OCI-LY7 (cell line): ENCODE data around the gene TACC3. TPM values are rescaled to one million over a fixed set of nuclear protein-coding genes. Genes with fewer than 3 reads are reported as not detected.

Experiments
- BruUV-seq: library from RNA; stranded (reverse); fragments of 400-500 nt; replicated peaks from 2 replicates; lab custom pipeline; 2021; lab: Mats Ljungman, UMichigan
- CTCF ChIA-PET: fragments of 300-600 bp; sonication (Branson Sonifier 250); formaldehyde crosslinking; loops from one replicate; lab custom pipeline; 2022; ENCODE audit warnings: antibody characterized with exemption; ENCODE audit not compliant: unreplicated experiment; lab: Charles Lee
- POLR2A ChIA-PET: fragments of 300-600 bp; sonication (Branson Sonifier 250); formaldehyde crosslinking; loops from one replicate; lab custom pipeline; 2022; ENCODE audit warnings: antibody characterized with exemption; lab: Charles Lee
- DNase-seq: peaks from one replicate; pipeline ENCODE4 v3.0.0-alpha.2; 2015; ENCODE audit warnings: low spot score
- H2AFZ ChIP-seq: fragments of 200-600 bp; sonication (generic), shearing (Covaris generic); 2 replicates; pipeline ENCODE4 v1.6.1; 2014; ENCODE audit warnings: mild to moderate bottlenecking, antibody characterized with exemption, low read length, moderate library complexity
- H3K27ac ChIP-seq: fragments of 200-600 bp; sonication (generic); 2 replicates; pipeline ENCODE4 v1.5.1; 2014; ENCODE audit warnings: mixed run types, low read depth, mild to moderate bottlenecking, moderate library complexity, low read length, inconsistent platforms; ENCODE audit not compliant: poor library complexity, severe bottlenecking
- H3K36me3 ChIP-seq: fragments of 200-600 bp; sonication (generic); 2 replicates; pipeline ENCODE4 v1.6.1; 2014; ENCODE audit warnings: mild to moderate bottlenecking, antibody characterized with exemption, low read length, moderate library complexity, mixed read lengths; ENCODE audit not compliant: insufficient read depth
- H3K4me1 ChIP-seq: fragments of 200-600 bp; sonication (generic); 2 replicates; pipeline ENCODE4 v1.5.1; 2014; ENCODE audit warnings: mild to moderate bottlenecking, low read length; ENCODE audit not compliant: insufficient read depth, poor library complexity, severe bottlenecking
- H3K4me2 ChIP-seq: fragments of 200-600 bp; sonication (generic); 2 replicates; pipeline ENCODE4 v1.6.1; 2014; ENCODE audit warnings: mild to moderate bottlenecking, low read length
- H3K4me3 ChIP-seq: fragments of 200-600 bp; sonication (generic); 2 replicates; pipeline ENCODE4 v1.5.1; 2014; ENCODE audit warnings: mild to moderate bottlenecking, low read depth, low read length; ENCODE audit not compliant: poor library complexity, severe bottlenecking
- H3K79me2 ChIP-seq: fragments of 200-600 bp; sonication (generic); 2 replicates; pipeline ENCODE4 v1.6.1; 2016; ENCODE audit warnings: low read depth, mild to moderate bottlenecking, low read length, moderate library complexity, mixed read lengths; ENCODE audit not compliant: insufficient read depth
- H3K9me2 ChIP-seq: fragments of 200-600 bp; sonication (generic); 2 replicates; pipeline ENCODE4 v1.6.1; 2016; ENCODE audit warnings: mild to moderate bottlenecking, low read length, mixed read lengths; ENCODE audit not compliant: insufficient read depth
- H3K9me3 ChIP-seq: fragments of 200-600 bp; sonication (generic); 2 replicates; pipeline ENCODE4 v1.6.1; 2014; ENCODE audit warnings: mild to moderate bottlenecking, mixed run types, low read length, mixed read lengths
- H4K20me1 ChIP-seq: fragments of 200-600 bp; sonication (generic); 2 replicates; pipeline ENCODE4 v1.6.1; 2014; ENCODE audit warnings: mild to moderate bottlenecking, antibody characterized with exemption, low read length, moderate library complexity, mixed read lengths; ENCODE audit not compliant: insufficient read depth
- CTCF ChIP-seq: fragments of 200-600 bp; sonication (generic); conservative IDR thresholded peaks from 2 replicates; pipeline ENCODE4 v1.5.1; 2014; ENCODE audit warnings: mild to moderate bottlenecking, antibody characterized with exemption, low read length, moderate library complexity, mixed read lengths
- EZH2phosphoT487 ChIP-seq: fragments of 200-600 bp; sonication (generic); IDR thresholded peaks from 2 replicates; pipeline ENCODE4 v1.6.1; 2018; ENCODE audit warnings: low read depth, borderline replicate concordance, mild to moderate bottlenecking, mixed run types, antibody characterized with exemption, low read length, moderate library complexity, mixed read lengths
- intact Hi-C: fragments of 100-400 bp; cut with micrococcal nuclease; formaldehyde crosslinking; loops from one replicate; pipeline ENCODE4 v1.10.0; 2022; ENCODE audit not compliant: unreplicated experiment
- total RNA-seq, 2 experiments: library from RNA; depleted of rRNA in 1 of 2; stranded (reverse); fragments of >200 nt in 1 of 2; shearing (Covaris generic) in 1 of 2; gene quantifications; 2 replicates each; pipeline ENCODE4 v1.2.3, GENCODE V29; 2014 to 2022

TACC3 gene
- total RNA-seq, 2 experiments from 2014 or later: 100 to 257 TPM

DNA sequence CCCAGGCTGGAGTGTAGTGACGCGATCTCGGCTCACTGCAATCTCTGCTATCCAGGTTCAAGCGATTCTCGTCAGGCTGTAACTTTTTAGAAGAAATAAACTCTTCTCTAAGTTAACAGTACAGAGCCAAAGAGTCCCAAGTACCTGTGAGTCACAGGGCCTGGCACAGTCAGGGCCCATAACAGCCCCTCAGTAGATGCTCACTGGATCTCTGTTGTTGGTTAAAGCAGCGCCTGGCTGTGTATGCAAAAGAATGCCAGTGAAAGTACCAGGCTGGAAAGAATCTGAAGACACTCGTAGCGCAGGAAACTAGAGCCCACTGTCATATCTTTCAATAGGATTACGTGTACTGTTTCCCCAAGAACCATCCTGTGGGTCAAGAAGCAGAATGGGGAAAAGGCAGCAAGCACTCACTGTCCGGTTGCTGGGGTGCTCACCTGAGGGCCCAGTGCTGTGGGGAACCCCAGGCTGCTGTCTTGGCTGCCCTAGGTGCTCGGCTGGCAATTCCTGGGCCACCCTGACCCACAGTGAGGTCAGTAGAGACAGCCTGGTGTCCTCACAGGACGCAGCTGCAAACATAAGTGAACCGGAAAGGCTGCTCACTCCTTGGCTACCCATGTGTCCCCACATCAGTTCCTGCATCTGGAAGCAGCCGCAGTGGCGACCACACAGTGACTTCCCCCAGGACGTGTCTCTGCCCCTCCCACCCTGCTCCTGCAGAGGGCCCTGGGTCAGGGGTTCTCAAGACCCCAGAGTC, 6.1 kb upstream of the TACC3 start:
- H3K36me3 ChIP-seq: peaks cover 77% of the 10 kb centered on the region
- H2AFZ ChIP-seq: no peak overlapping the region
- no peaks in the 10 kb centered on the region for H3K9me2 ChIP-seq
- peak overlapping the region; percentile 85 for H3K27ac ChIP-seq
- H3K4me2 ChIP-seq: peak overlapping the region; percentile 91
- peaks cover 67% of the 10 kb centered on the region for H3K79me2 ChIP-seq
- no TSS peak for BruUV-seq
- peaks cover 26% of the 10 kb centered on the region for H4K20me1 ChIP-seq
- no peak for TF ChIP-seq CTCF
- TF ChIP-seq EZH2phosphoT487: no peak
- H3K4me3 ChIP-seq: peak overlapping the region; percentile 86
- no peaks in the 10 kb centered on the region for H3K9me3 ChIP-seq
- POLR2A ChIA-PET: interaction anchor here (1.4 to 1.5 kb wide), 2 partner anchors 8 to 141 kb away, joined by 3 read pairs; partner anchors contain the start of gene LETM1
- CTCF ChIA-PET: interaction anchor here (0.5 kb wide), 1 partner anchor 21 kb away, joined by 3 read pairs; no protein-coding TSS in a partner anchor
- intact Hi-C loops: loop anchor here (10.0 kb wide), 2 partner anchors 750 to 1040 kb away; partner anchors contain the start of genes ATP5ME, MYL5 and RNF4
- peak; percentile 83 for DNase-seq
- peaks cover 68% of the 10 kb centered on the region for H3K4me1 ChIP-seq

DNA sequence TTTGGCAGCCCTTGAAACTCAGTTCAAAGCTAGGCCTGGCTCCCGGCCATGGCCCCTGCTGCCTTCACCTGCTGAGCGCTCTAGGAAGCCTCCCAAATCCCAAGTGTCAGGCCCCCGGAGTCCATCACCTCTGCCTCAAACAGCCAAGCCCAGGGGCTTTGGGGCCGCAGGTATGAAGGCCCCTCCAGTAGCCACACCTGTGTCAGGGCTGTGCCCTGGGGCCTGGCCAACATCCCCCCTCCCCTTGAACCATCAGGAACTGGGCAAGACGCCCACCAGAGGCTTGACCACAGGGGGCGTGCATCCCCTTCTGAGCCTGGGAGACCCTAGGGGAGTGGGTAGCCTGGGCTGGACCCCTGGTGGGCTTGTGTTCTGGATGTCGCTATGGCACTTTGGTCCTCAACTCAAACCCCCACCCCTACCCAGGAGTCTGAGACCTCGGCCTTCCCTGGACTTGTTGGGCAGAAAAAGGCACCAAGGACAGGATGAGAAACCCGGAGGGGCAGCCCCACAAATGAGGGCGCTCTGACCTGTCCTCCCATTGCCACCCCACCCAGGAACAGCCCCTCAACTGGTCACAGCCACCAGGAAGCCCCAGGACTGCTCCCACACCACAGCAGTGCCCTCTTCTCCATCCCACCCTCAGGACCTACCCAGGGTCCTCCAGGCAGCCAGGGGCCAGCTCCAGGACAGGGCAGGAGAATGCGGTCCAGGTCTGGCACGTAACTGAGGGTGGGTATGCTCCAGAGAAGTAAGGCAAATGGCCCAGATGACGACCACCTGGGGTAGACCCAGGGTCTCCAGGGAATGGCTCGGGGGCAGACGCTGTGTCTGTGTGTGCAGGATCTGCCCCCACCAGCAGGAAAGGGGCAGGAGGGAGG, 5.0 kb upstream of the TACC3 start:
- intact Hi-C loops: loop anchor here (10.0 kb wide), 2 partner anchors 748 to 1042 kb away; partner anchors contain the start of genes ATP5ME, MYL5 and RNF4
- H3K4me2 ChIP-seq: peak overlapping the region; percentile 91
- no peak for DNase-seq
- peaks cover 66% of the 10 kb centered on the region for H3K4me1 ChIP-seq
- H3K9me3 ChIP-seq: no peaks in the 10 kb centered on the region
- peaks cover 66% of the 10 kb centered on the region for H3K36me3 ChIP-seq
- peaks cover 18% of the 10 kb centered on the region; the same call in 1 of the 2 replicates for H4K20me1 ChIP-seq
- ChIA-PET CTCF (no interaction called here), POLR2A (no interaction called here)
- H3K9me2 ChIP-seq: no peaks in the 10 kb centered on the region
- TF ChIP-seq EZH2phosphoT487 (no peak), CTCF (peak; percentile 31; the same call in 1 of the 2 replicates)
- H2AFZ ChIP-seq: no peak overlapping the region
- peak overlapping the region; percentile 86 for H3K4me3 ChIP-seq
- H3K27ac ChIP-seq: peak overlapping the region; percentile 85
- BruUV-seq: no TSS peak
- peaks cover 60% of the 10 kb centered on the region for H3K79me2 ChIP-seq
